IPS-18c (cell line): ENCODE data around the gene TMEM218.
A peak's percentile ranks its signal among the peaks of the same experiment; 100 is the strongest.
"Not testable (repeated sequence)": the region's sequence is repeated elsewhere in the genome, so short reads cannot be mapped to it uniquely, and the experiment has no call there.

Experiments used
- H3K4me3 ChIP-seq: 2 replicates; pipeline ENCODE4 v1.7.0; 2013; ENCODE audit warnings: low read depth, mild to moderate bottlenecking, low read length, moderate library complexity; ENCODE audit not compliant: insufficient read depth
- H3K9me3 ChIP-seq: one replicate; pipeline ENCODE4 v1.6.1; 2013; ENCODE audit warnings: mild to moderate bottlenecking, low read length, moderate library complexity; ENCODE audit not compliant: control insufficient read depth, insufficient read depth

Gene TMEM218

GRCh38 chr11:125072218-125072960 is 39.0 kb downstream of the TMEM218 start:
- no peaks in the 10 kb centered on the region for H3K9me3 ChIP-seq
- H3K4me3 ChIP-seq: no peak overlapping the region

DNA sequence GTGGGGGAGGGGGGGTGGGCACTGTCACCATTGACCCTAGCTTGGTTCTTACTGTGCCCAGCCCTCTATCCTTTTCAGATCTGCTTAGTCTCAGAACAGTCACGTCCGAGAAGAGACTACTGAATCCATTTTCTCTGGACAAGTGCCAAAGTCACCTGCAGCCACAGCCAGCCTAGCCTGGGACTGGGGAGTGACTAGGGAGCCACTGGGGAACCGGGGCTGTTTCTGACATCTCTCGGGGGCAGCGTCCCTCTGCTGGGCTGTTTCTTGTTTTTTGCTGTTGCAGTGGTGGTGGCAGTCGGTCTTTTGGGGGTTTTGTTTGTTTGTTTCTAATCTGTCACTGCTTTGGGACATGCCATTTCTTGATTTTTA is 39.6 kb downstream of the TMEM218 start:
- no peaks in the 10 kb centered on the region for H3K9me3 ChIP-seq
- no peak overlapping the region for H3K4me3 ChIP-seq

- Histone ChIP-seq H3K9me3 (no peaks in the 10 kb centered on the region), H3K4me3 (no peak overlapping the region)
Measured at GRCh38 chr11:125071435-125071834, 40.0 kb downstream of the TMEM218 start.

GRCh38 chr11:125070699-125071254 is 40.6 kb downstream of the TMEM218 start:
- no peak overlapping the region for H3K4me3 ChIP-seq
- H3K9me3 ChIP-seq: no peaks in the 10 kb centered on the region

DNA sequence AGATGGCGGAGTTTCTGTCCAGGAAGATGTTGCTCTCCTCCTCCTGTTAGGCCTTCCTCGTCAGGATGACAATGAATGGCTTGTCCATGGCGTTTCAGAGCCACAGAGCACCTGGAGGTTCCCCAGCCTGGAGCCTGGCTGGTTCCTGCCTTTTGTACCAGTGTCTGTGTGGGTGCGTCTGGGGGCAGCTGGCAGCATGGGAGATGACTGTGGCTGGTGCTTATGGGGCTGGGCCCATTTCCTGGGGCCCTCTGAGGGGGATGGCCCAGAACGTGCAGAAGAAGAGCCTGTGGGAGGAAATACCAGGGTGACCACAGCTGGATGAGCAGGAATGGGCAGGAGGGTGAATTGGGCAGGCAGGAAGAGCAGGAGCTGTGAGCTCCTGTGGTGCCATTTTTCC is 41.6 kb downstream of the TMEM218 start:
- Histone ChIP-seq H3K4me3 (no peak overlapping the region), H3K9me3 (no peaks in the 10 kb centered on the region)

GRCh38 chr11:125069008-125069407 is 42.4 kb downstream of the TMEM218 start:
- Histone ChIP-seq H3K4me3 (no peak overlapping the region), H3K9me3 (no peaks in the 10 kb centered on the region)

DNA sequence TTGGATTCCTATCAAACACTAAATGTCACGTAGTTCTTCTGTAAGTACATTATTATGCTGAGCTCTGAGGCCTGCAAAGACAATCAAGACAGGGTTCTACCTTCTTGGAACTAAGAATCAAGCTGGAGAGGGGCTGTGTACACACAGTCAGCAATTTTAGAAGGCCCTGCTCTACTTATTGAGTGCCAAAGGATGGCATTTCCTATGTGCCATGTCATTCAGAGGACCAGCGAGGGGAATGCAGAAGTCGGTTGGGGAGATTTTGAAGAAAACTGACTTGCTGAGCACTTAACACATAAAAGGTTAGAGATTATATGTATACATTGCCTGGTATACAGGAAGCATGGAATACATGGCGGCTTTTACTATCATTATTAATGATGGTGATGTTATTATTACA is 43.1 kb downstream of the TMEM218 start:
- no peaks in the 10 kb centered on the region for H3K9me3 ChIP-seq

DNA sequence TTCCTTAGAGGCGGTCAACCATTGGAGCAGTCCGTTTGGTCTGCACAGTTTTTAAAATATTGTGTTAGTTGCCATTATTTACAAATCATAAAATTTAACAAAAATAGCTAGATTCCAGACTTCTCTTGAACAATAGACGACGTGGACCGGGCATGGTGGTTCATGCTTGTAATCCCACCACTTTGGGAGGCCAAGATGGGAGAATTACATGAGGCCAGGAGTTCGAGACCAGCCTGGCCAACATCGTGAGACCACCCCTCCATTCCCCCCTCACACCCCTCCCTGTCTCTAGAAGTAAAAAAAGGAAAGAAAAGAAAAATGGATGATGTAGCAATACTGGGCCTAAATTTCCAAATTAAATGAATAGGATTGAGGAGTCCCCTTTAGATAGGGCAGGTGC is 47.4 kb downstream of the TMEM218 start:
- H3K4me3 ChIP-seq: peak overlapping the region; percentile 86

More for the DNA sequence above, 43.1 kb downstream of the TMEM218 start:
- H3K4me3 ChIP-seq: no peak overlapping the region

DNA sequence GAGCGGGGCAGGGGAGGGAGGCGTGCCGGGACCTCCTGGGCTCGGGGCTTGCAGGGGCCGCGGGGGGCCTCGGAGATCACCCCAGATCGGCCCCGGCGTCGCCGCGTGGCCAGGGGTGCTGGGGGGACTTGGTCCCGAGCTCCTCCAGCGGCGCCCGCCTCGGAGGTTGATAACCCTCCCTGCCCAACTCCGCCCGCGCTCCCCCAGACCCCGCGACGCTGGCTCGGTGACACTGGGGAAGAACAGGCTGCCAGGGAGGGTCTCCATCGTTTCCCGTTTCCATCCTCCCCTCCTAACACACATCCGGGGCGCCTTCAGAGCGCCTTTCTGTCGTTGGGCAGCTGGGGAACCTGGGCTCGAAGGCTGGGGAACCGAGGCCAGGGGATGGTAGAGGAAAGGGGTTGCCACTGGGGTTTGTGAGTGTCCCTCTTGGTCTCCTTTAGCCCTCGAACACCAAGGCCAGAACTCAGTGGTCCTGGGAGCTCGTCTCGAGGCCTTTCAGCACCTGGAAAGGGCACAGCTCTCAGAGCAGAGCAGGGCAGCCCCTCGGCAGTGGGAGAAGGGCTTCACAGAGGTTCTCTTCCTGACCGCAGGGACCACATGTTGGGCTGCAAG is 47.9 kb downstream of the TMEM218 start:
- peak overlapping the region; percentile 86 for H3K4me3 ChIP-seq
- H3K9me3 ChIP-seq: no peaks in the 10 kb centered on the region

More for the DNA sequence above, 47.4 kb downstream of the TMEM218 start:
- H3K9me3 ChIP-seq: no peaks in the 10 kb centered on the region

GRCh38 chr11:125062931-125063428 is 48.4 kb downstream of the TMEM218 start, which contains the start of gene SLC37A2:
SLC37A2 (plus strand) TSS chr11:125063305; CDS start chr11:125063368, 63 bp downstream.
- H3K4me3 ChIP-seq: peak within 1 kb of the TSS; percentile 86

DNA sequence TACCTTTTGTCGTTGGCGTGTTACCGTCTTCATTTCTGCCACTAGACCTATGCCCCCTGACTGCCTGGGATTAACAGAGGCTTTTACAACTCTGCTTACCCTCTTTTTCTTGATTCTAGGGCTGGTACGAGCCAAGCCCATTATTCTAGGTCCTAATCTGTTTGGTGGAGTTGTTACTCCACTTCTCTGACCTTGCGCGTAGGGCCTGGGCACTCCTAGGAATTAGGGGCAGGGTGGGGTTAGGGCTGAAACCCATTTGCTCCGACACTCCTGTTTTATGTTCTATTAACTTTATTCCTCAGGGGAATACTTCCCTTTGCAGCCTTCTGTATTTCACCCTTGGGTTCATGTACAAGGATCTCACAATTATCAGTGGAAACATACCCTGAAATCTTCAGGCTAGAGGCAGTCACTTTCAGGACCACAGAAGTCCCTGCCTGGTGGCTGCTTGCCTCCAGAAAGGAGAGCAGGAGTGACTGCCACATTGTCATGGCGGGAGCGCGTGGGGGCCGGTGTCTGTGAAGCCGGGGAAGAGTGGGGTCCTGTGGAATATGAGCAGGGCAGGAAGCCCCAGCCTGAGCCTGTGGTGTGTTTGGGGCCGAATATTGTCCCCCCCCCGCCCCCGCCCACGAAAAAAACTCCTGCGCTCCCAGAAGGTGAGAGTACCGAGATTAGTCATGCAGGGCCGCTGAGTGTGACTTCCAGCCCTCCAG is 49.1 kb downstream of the TMEM218 start:
- peak overlapping the region; percentile 86 for H3K4me3 ChIP-seq
- H3K9me3 ChIP-seq: no peaks in the 10 kb centered on the region

More at GRCh38 chr11:125062931-125063428, 48.4 kb downstream of the TMEM218 start, which contains the start of gene SLC37A2:
- no peaks in the 10 kb centered on the region for H3K9me3 ChIP-seq

- Histone ChIP-seq H3K9me3 (no peaks in the 10 kb centered on the region), H3K4me3 (no peak overlapping the region)
Measured at GRCh38 chr11:125061281-125061680, 50.1 kb downstream of the TMEM218 start.

DNA sequence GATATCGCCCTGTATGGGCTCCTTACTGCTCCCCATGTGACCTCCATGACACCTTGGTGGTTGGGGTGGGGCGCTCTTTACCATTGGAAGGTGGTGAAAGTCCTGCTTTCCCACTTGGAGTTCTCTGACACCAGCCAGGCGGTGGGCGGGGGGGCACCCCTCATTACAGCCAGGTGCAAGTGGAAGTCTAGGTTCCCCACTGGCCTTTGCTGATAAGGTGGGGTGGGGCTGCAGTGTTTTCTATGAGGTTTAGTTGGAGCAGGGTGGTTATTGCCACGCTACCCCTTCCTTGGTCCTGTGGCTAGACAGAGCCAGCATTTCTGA is 53.8 kb downstream of the TMEM218 start:
- H3K4me3 ChIP-seq: no peak overlapping the region

DNA sequence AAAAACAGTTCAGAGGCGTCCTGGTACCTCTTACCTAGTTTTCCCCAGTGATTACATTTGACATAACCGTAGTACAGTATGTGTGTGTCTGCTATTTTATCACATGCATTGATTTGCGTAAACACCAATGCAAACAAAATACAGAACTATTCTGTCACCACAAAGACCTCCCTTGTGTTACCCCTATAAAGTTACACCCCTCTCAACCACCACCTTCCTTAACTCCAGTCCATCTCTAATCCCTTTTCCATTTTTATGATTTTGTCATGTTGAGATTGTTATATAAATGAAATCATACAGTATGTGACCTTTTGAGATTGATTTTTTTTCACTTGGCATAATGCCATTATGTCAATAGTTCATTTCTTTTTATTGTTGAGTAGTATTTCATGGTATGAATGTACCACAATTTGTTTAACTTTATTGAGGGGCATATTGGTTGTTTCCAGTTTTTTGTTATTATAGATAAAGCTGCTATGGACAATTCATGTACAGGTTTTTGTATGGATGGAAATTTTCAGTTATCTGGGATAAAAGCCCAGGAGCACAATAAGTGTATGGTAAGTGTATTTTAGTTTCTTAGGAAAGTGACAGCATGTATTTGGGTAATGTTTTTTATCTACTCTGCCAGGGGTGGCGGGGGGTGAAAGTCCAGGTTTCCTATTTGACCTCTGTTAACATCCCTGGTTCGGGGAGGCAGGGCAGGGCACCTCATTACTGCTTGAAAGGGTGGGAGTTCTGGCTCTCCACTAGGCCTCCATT is 54.3 kb downstream of the TMEM218 start:
- Histone ChIP-seq H3K9me3 (no peaks in the 10 kb centered on the region), H3K4me3 (no peak overlapping the region)

More for the DNA sequence above, 53.8 kb downstream of the TMEM218 start:
- H3K9me3 ChIP-seq: no peaks in the 10 kb centered on the region

DNA sequence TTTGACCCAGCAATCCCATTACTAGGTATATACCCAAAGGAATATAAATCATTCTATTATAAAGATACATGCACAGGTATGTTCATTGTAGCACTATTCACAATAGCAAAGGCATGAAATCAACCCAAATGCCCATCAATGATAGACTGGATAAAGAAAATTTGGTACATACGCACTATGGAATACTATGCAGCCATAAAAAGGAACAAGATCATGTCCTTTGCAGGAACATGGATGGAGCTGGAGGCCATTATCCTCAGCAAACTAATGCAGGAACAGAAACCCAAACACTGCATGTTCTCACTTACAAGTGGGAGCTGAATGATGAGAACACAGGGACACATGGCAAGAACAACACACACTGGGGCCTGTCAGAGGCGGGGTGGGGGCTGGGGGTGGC is 55.3 kb downstream of the TMEM218 start:
- not testable (repeated sequence) for H3K9me3 ChIP-seq, H3K4me3 ChIP-seq

- Histone ChIP-seq H3K9me3 (no peaks in the 10 kb centered on the region), H3K4me3 (no peak overlapping the region)
Measured at GRCh38 chr11:125055107-125055715, 56.2 kb downstream of the TMEM218 start.

GRCh38 chr11:125053167-125053566 is 58.3 kb downstream of the TMEM218 start:
- H3K9me3 ChIP-seq: no peaks in the 10 kb centered on the region

More at GRCh38 chr11:125053167-125053566, 58.3 kb downstream of the TMEM218 start:
- H3K4me3 ChIP-seq: no peak overlapping the region
